ENCODE results near the gene P2RY13. TPM values are rescaled to one million over a fixed set of nuclear protein-coding genes. Genes with fewer than 3 reads are reported as not detected.

Gene P2RY13
- polyA plus RNA-seq, 1 experiment, result not detected

DNA sequence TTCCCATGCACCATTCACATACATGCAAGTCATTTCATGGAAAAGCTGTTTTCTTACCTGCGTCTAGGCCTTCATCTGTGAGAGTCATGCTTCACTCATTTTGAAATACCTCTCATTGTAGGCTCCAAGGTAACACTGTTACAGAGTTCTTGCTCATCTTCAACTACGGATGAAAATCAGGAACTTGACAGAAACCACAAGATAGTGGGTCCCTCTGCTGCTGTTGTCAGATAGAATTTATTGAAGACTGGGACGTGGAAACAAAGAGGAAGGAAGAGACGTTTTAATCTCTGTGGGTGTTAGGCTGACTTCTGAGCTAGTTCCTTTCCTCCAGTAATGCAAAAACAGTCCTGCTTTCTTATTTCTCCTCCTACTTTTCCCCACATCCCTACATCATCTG, 51.1 kb downstream of the P2RY13 start, which contains the start of gene P2RY14:
Gene P2RY14 (minus strand): TSS at position 313 of the 400 bp plus-strand sequence. CDS start 64,226 bp downstream, outside the sequence.
- H3K36me3 ChIP-seq (ENCODE audit: control insufficient read depth, insufficient read depth, low read length), result no peaks in the 10 kb centered on the region
- POLR2A ChIA-PET, result interaction anchor here (0.6 kb wide), 1 partner anchor 80 kb away, joined by 4 read pairs; no protein-coding TSS in a partner anchor
- DNase-seq (ENCODE audit: low read depth), result no peak
- TF ChIP-seq, protein P1, sequence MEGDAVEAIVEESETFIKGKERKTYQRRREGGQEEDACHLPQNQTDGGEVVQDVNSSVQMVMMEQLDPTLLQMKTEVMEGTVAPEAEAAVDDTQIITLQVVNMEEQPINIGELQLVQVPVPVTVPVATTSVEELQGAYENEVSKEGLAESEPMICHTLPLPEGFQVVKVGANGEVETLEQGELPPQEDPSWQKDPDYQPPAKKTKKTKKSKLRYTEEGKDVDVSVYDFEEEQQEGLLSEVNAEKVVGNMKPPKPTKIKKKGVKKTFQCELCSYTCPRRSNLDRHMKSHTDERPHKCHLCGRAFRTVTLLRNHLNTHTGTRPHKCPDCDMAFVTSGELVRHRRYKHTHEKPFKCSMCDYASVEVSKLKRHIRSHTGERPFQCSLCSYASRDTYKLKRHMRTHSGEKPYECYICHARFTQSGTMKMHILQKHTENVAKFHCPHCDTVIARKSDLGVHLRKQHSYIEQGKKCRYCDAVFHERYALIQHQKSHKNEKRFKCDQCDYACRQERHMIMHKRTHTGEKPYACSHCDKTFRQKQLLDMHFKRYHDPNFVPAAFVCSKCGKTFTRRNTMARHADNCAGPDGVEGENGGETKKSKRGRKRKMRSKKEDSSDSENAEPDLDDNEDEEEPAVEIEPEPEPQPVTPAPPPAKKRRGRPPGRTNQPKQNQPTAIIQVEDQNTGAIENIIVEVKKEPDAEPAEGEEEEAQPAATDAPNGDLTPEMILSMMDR (IDR thresholded peaks at IDR 0.05; ENCODE audit: insufficient read depth, low read depth, low read length), result no peak
- CTCF ChIA-PET, result interaction anchor here (0.7 to 6.4 kb wide), 7 partner anchors 10 to 121 kb away, joined by 3 to 94 read pairs (median 3); no protein-coding TSS in a partner anchor
- no peak within 1 kb of the TSS for H3K4me3 ChIP-seq (ENCODE audit: low read depth, low read length)
- H3K27me3 ChIP-seq (ENCODE audit: control insufficient read depth, insufficient read depth, low read length), result no peaks in the 10 kb centered on the region

DNA sequence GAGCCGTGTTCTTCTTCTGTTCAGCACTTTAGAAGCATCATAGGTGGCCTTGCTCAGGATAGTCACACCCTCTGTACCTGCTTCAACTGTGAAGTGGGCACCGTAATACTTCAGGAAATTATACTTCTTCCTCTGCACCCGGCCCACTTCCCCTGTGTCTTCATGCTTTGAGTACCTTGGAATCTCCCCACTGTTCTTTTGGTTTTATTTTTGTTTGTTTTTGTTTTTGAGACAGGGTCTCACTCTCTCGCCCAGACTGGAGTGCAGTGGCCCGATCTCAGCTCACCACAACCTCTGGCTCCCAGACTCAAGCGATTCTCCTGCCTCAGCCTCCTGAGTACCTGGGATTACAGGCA, 52.7 kb downstream of the P2RY13 start:
- no peak for DNase-seq (ENCODE audit: low read depth)
- no peak overlapping the region for H3K4me3 ChIP-seq (ENCODE audit: low read depth, low read length)
- no peaks in the 10 kb centered on the region for H3K36me3 ChIP-seq (ENCODE audit: control insufficient read depth, insufficient read depth, low read length)
- POLR2A ChIA-PET, result no interaction called here
- TF ChIP-seq, protein P1 (IDR thresholded peaks at IDR 0.05; ENCODE audit: insufficient read depth, low read depth, low read length), result no peak
- CTCF ChIA-PET, result interaction anchor here (1.7 to 6.4 kb wide), 2 partner anchors 8 to 107 kb away, joined by 4 to 94 read pairs; no protein-coding TSS in a partner anchor
- no peaks in the 10 kb centered on the region for H3K27me3 ChIP-seq (ENCODE audit: control insufficient read depth, insufficient read depth, low read length)

Other genes with a start within 250 kb of the P2RY13 start
- 0.06 and 0.28 TPM in 2 replicates for gene MED12L, start 243.9 kb downstream of the P2RY13 start, polyA plus RNA-seq (2011; rRNA removed)
- gene GPR171, start 126.3 kb downstream of the P2RY13 start, polyA plus RNA-seq (2011; rRNA removed), result not detected in 2 replicates
- not detected in 2 replicates for gene P2RY14, start 51.0 kb downstream of the P2RY13 start, polyA plus RNA-seq (2011; rRNA removed)
- not detected in 2 replicates for gene GPR87, start 12.7 kb downstream of the P2RY13 start, polyA plus RNA-seq (2011; rRNA removed)
- not detected in 2 replicates for gene P2RY12, start 55.2 kb upstream of the P2RY13 start, polyA plus RNA-seq (2011; rRNA removed)
- 0.07 and 0.12 TPM in 2 replicates for gene IGSF10, start 131.5 kb upstream of the P2RY13 start, polyA plus RNA-seq (2011; rRNA removed)